HCT116 (cell line): ENCODE measurements around the gene SIGMAR1. TPM values are rescaled to one million over a fixed set of nuclear protein-coding genes. Genes with fewer than 3 reads are reported as not detected.

Experiments
- ATAC-seq: fragments of 200-7000 bp; cut with Tn5 transposase; 2 replicates; pipeline ENCODE4 v1.9.1; 2020; ENCODE audit warnings: mild to moderate bottlenecking, moderate library complexity
- BruUV-seq: library from RNA; stranded (reverse); fragments of 400-500 nt; replicated peaks from 2 replicates; lab custom pipeline; 2021; lab: Mats Ljungman, UMichigan
- CTCF ChIA-PET: fragments of 300-600 bp; sonication (Branson Sonifier 250); formaldehyde crosslinking; loops from one replicate; lab custom pipeline; 2021; ENCODE audit warnings: antibody characterized with exemption; lab: Charles Lee
- POLR2A ChIA-PET: fragments of 300-600, 350-600 bp; sonication (Branson Sonifier 250); formaldehyde crosslinking; loops from one replicate; lab custom pipeline; 2021; ENCODE audit warnings: antibody characterized with exemption; lab: Charles Lee
- RAD21 ChIA-PET, 2 experiments: fragments of 300-600 bp; sonication (Branson Sonifier 250); formaldehyde crosslinking; loops; one replicate each; lab custom pipeline; 2023; ENCODE audit warnings: low total read pairs in 2 of 2; ENCODE audit not compliant: uncharacterized antibody in 2 of 2, unreplicated experiment in 2 of 2, low non-redundant PET in 1 of 2; lab: Charles Lee
- DNase-seq: peaks from one replicate; pipeline ENCODE4 v3.0.0-alpha.2; 2010; ENCODE audit warnings: low read depth, low spot score
- H2AFZ ChIP-seq: fragments of 200-600 bp; shearing (Covaris generic), sonication (generic); 2 replicates; pipeline ENCODE4 v1.6.1; 2017; ENCODE audit warnings: low read depth, mixed run types, mixed read lengths, antibody characterized with exemption, low read length; ENCODE audit not compliant: poor library complexity, severe bottlenecking
- H3K27ac ChIP-seq: 2 replicates; pipeline ENCODE4 v1.5.1; 2012; ENCODE audit warnings: low read depth, low read length
- H3K27me3 ChIP-seq: fragments of 200-600 bp; sonication (generic); 2 replicates; pipeline ENCODE4 v1.6.1; 2016; ENCODE audit warnings: mixed run types, low read length, mixed read lengths; ENCODE audit not compliant: insufficient read depth
- H3K36me3 ChIP-seq, 2 experiments: fragments of 200-500 bp in 1 of 2; fragments of 200-600 bp in 1 of 2; sonication (Bioruptor generic) in 1 of 2; sonication (generic) in 1 of 2; 2 replicates each; pipeline versions ENCODE4 v1.5.1 to v1.6.1; 2014 to 2016; ENCODE audit warnings: low read length in 2 of 2, inconsistent platforms in 1 of 2, mixed read lengths in 1 of 2, mixed run types in 1 of 2; ENCODE audit not compliant: insufficient read depth in 2 of 2, control insufficient read depth in 1 of 2
- H3K4me1 ChIP-seq, 2 experiments: fragments of 200-600 bp in 1 of 2; sonication (generic) in 1 of 2; 2 replicates each; pipeline versions ENCODE4 v1.5.1 to v1.6.1; 2012 to 2017; ENCODE audit warnings: low read length in 2 of 2, inconsistent platforms in 1 of 2, mild to moderate bottlenecking in 1 of 2, mixed read lengths in 1 of 2, mixed run types in 1 of 2, moderate library complexity in 1 of 2; ENCODE audit not compliant: insufficient read depth in 2 of 2, control insufficient read depth in 1 of 2
- H3K4me2 ChIP-seq: fragments of 200-600 bp; sonication (generic); 2 replicates; pipeline ENCODE4 v1.6.1; 2017; ENCODE audit warnings: mixed run types, low read length, mixed read lengths
- H3K4me3 ChIP-seq, 2 experiments: fragments of 200-600 bp in 1 of 2; sonication (generic) in 1 of 2; replicated peaks in 1 of 2; 2 replicates each; pipeline ENCODE4 v1.5.1; 2011 to 2016; ENCODE audit warnings: low read length in 2 of 2, control low read depth in 1 of 2, low read depth in 1 of 2, mild to moderate bottlenecking in 1 of 2, mixed read lengths in 1 of 2, mixed run types in 1 of 2
- H3K79me2 ChIP-seq: fragments of 200-600 bp; sonication (generic); 2 replicates; pipeline ENCODE4 v1.6.1; 2017; ENCODE audit warnings: mild to moderate bottlenecking, mixed run types, low read length, moderate library complexity, mixed read lengths; ENCODE audit not compliant: insufficient read depth
- H3K9ac ChIP-seq: fragments of 200-600 bp; sonication (generic); 2 replicates; pipeline ENCODE4 v1.6.1; 2016; ENCODE audit warnings: low read length, mixed read lengths
- H3K9me2 ChIP-seq: fragments of 200-600 bp; sonication (generic), shearing (Covaris generic); 2 replicates; pipeline ENCODE4 v1.6.1; 2017; ENCODE audit warnings: mixed run types, mild to moderate bottlenecking, moderate library complexity; ENCODE audit not compliant: insufficient read depth
- H3K9me3 ChIP-seq, 2 experiments: fragments of 200-500 bp in 1 of 2; fragments of 200-600 bp in 1 of 2; sonication (Bioruptor generic) in 1 of 2; sonication (generic) in 1 of 2; 2 replicates each; pipeline ENCODE4 v1.6.1; 2014 to 2017; ENCODE audit warnings: low read length in 2 of 2, mixed read lengths in 2 of 2, inconsistent platforms in 1 of 2, low read depth in 1 of 2, mild to moderate bottlenecking in 1 of 2, mixed run types in 1 of 2, moderate library complexity in 1 of 2; ENCODE audit not compliant: control insufficient read depth in 1 of 2, insufficient read depth in 1 of 2
- H4K20me1 ChIP-seq: fragments of 200-600 bp; sonication (generic), shearing (Covaris generic); 2 replicates; pipeline ENCODE4 v1.6.1; 2017; ENCODE audit warnings: mixed run types, mild to moderate bottlenecking, moderate library complexity; ENCODE audit not compliant: insufficient read depth
- EGR1 ChIP-seq: IDR thresholded peaks from 2 replicates; pipeline ENCODE4 v1.6.1; 2012; ENCODE audit warnings: low read depth
- FOSL1 ChIP-seq: IDR thresholded peaks from 2 replicates; pipeline ENCODE4 v1.6.1; 2012; ENCODE audit warnings: low read depth
- POLR2A ChIP-seq: IDR thresholded peaks from 2 replicates; pipeline ENCODE4 v1.7.0; 2011; ENCODE audit warnings: borderline replicate concordance; ENCODE audit not compliant: insufficient read depth, insufficient read length; ENCODE audit errors: extremely low read depth
- POLR2AphosphoS5 ChIP-seq: IDR thresholded peaks from 2 replicates; pipeline ENCODE4 v1.6.1; 2011; ENCODE audit warnings: mild to moderate bottlenecking, low read depth, low read length, moderate library complexity
- RAD21 ChIP-seq: IDR thresholded peaks from 2 replicates; pipeline ENCODE4 v1.6.1; 2012; ENCODE audit warnings: low read depth, mild to moderate bottlenecking
- SIN3A ChIP-seq: IDR thresholded peaks from 2 replicates; pipeline ENCODE4 v1.6.1; 2012; ENCODE audit warnings: low read depth
- SP1 ChIP-seq: IDR thresholded peaks from 2 replicates; pipeline ENCODE4 v1.6.1; 2012; ENCODE audit warnings: low read depth
- TCF7L2 ChIP-seq: IDR thresholded peaks from 2 replicates; pipeline ENCODE4 v1.7.0; 2011; ENCODE audit warnings: borderline replicate concordance, inconsistent platforms; ENCODE audit not compliant: insufficient read depth, insufficient read length; ENCODE audit errors: extremely low read depth
- intact Hi-C: fragments of 100-400 bp; cut with micrococcal nuclease; formaldehyde crosslinking; loops from 2 replicates; pipeline ENCODE4 v1.10.0; 2022
- total RNA-seq: library from RNA; stranded (reverse); gene quantifications from one replicate; pipeline ENCODE4 v1.2.1, GENCODE V29; 2021; ENCODE audit not compliant: unreplicated experiment

SIGMAR1 gene
- total RNA-seq, 1 experiment from 2014 or later = 109 TPM

DNA sequence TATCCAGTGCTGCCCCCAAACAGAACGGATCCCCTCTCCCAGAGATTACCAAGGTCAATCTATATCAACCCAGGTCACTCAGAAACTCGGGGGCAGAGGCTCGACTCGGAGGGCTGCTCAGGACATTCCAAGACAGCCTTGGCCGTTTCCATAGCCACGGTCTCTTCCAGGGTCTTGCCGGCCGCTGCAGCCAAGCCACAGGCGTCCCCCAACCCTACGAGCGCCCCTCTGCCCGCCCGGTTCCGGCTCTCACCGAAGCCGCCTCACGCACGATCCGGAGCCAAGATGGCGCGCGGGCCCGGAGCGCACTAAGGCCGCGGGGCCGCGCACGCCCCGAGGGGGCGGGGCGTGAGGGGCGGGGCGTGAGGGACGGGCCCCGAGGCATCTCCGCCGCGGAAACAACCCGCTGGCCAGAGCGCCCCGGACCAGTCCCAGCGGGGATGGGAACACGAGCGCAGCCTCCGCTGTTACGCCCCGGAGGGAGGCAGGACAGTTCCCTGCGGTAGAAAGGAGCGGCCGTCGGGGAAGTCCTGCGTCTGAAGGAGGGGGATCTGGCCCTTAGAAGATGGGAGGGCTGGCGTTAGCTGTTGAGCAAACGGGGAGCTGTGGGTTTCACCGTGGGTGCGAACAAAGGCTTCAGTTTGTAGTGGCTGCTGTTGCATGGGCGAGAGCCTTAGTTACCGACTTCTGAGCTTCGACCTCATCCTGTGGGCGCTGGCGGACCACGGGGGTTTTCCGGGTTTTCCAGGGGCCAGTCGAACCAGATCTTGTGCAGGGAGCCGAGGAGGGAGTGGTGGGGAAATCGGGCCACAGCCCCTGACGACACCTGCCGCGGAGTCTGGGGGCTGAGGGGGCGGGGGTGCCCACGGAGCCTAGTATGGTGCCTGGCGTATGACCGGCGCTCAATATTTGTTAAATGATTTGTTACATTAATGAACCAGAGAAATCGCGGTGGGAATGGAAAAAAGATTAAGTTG is 25.5 kb downstream of the SIGMAR1 start, which contains the start of gene RPP25L (continued):
- TF ChIP-seq EGR1 = 0 out of 2 replicates have a peak, but pooled peaks have one; percentile 18
- peak; percentile 95 for TF ChIP-seq POLR2AphosphoS5
- peak; percentile 65 for TF ChIP-seq SIN3A
- TF ChIP-seq RAD21 = no peak
- no peak for TF ChIP-seq TCF7L2
- TF ChIP-seq FOSL1 = no peak
- TF ChIP-seq, all 23 proteins: peak for 8

DNA sequence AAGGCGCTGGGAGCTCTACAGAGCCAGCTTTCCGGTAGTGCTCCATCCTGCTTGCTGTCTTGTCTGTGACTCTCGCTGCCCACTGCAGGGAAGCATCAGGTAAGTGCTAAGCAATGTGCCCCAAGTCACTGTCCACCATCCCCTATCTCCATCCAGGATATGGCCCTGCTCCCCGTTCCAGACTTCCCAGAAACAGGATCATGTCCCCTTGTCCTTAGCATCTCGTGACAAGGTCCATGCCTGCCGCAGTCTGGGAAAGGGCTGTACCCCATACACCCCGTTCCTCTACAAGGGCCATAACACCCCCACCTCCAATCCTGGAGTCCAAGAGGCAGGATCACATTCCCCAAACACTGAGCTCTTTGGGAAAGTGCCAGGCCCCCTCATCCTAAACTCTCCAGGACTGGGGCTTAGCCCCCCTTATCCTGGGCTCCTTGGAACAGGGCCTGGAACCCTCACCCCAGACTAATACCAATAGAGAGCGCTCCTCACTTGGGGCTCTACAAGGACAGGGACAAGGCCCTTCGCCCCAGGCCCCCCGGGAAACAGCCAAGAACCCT is 26.3 kb downstream of the SIGMAR1 start:
- H2AFZ ChIP-seq = no peak overlapping the region
- TSS peak; percentile 73 for BruUV-seq
- intact Hi-C loops = no loop called here
- RAD21 ChIA-PET = interaction anchor here in 1 of 2 experiments (0.6 kb wide), 1 partner anchor 23 kb away, joined by 3 read pairs; no protein-coding TSS in a partner anchor
- peaks cover 15% of the 10 kb centered on the region for H3K79me2 ChIP-seq
- no peaks in the 10 kb centered on the region for H3K27me3 ChIP-seq
- peak overlapping the region; percentile 90 for H3K9ac ChIP-seq
- H3K4me1 ChIP-seq = peaks cover 5 to 32% of the 10 kb centered on the region in 2 experiments
- H3K4me2 ChIP-seq = peak overlapping the region; percentile 91
- H3K27ac ChIP-seq = peak overlapping the region; percentile 82
- H3K9me3 ChIP-seq = no peaks in the 10 kb centered on the region
- TF ChIP-seq SP1 (no peak), SIN3A (0 out of 2 replicates have a peak, but pooled peaks have one; percentile 4), POLR2A (no peak)
- TF ChIP-seq, all 23 proteins: peak for 1
- peak overlapping the region; percentile 87 to 95 for H3K4me3 ChIP-seq
- no peaks in the 10 kb centered on the region for H4K20me1 ChIP-seq
- ATAC-seq (peak; percentile 39), DNase-seq (no peak)
- ChIA-PET CTCF (no interaction called here), POLR2A (interaction anchor here (1.0 to 2.1 kb wide), 2 partner anchors 9 to 27 kb away, joined by 3 to 6 read pairs; partner anchors contain the start of gene SIGMAR1)
- H3K9me2 ChIP-seq = no peaks in the 10 kb centered on the region
- 0 out of 4 replicates have a peak, but pooled peaks cover 0 to 3% of the 10 kb centered on the region in 2 experiments for H3K36me3 ChIP-seq
